ENCODE results near the gene CDK6. TPM values are rescaled to one million over a fixed set of nuclear protein-coding genes. Genes with fewer than 3 reads are reported as not detected.

Gene CDK6
- total and polyA plus RNA-seq, 2 of the 8 experiments (the other 6 are each of a cell fraction or from before 2014, with no cell fraction given), result 5.9 to 18.9 TPM

DNA sequence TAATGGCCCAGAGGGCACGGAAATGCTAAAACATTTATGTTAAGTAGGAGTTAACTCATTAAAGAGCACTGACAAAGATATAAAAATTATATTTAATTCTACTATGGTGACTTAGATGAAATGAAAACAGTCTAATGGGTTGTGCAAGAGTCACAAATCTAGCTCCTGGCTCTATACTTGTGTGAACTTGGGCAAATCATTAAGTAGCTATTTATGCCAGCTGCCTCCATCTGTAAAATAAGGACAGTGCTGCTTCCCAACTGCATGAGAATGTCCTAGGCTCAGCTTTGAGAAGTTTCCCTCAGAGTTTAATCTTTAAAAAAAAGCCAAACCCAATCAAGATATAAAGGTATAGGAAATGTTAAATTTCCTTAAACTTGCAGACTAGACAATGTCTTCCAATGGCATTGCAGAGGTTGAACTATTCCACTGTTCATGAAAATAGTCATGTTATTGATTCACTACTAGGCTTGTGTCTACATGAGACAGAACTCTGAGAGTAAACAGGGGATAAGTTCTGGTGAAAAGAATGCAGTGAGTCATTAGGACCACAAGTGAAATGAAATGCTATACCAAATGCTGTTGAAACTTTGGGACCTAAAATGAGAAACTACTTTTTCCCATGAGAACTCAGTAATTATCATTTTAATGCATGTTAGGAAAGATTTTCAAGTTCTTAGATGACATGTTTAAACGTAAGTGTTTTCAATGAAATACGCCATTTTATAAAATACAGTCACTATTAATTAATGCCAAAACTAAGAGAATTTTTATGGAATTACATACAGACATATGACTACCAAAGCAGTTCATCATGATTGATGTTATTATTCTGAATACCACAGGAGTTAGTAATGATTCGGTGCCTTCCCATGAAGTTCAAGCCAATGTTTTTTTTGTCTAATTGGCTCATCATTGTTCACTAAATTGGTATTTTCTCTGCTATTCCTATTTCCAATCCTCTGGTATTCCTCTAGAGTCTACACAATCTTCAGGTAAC is 84.2 kb downstream of the CDK6 start:
- no peak overlapping the region for H2BK12ac ChIP-seq (ENCODE audit: low read depth, low read length)
- H3K4me3 ChIP-seq (ENCODE audit: extremely low read depth in 1 of 4, insufficient read depth in 2 of 4, low read depth in 3 of 4, low read length in 4 of 4), result no peak overlapping the region
- POLR2A ChIA-PET (ENCODE audit: partially characterized antibody), result no interaction called here
- peaks cover 0 to 17% (median 12%) of the 10 kb centered on the region in 4 experiments; a peak in 6 of 7 replicates for H3K4me1 ChIP-seq (replicated peaks in 1 of 4; ENCODE audit: control insufficient read depth in 3 of 4, insufficient read depth in 4 of 4, low read length in 3 of 4)
- no peak overlapping the region for H3K4me2 ChIP-seq (ENCODE audit: insufficient read depth in 1 of 2, low read depth in 2 of 2, low read length in 2 of 2)
- H2BK5ac ChIP-seq (ENCODE audit: low read depth, low read length), result no peak overlapping the region
- H3K56ac ChIP-seq (replicated peaks; ENCODE audit: insufficient read length, low read depth, low read length), result no peak overlapping the region
- no peaks in the 10 kb centered on the region for H3K36me3 ChIP-seq (ENCODE audit: control insufficient read depth in 2 of 4, insufficient read depth in 4 of 4, low read length in 3 of 4)
- H4K20me1 ChIP-seq (replicated peaks in 1 of 2; ENCODE audit: control insufficient read depth in 1 of 2, insufficient read depth in 2 of 2, low read length in 2 of 2), result no peaks in the 10 kb centered on the region
- DNase-seq (ENCODE audit: low read depth in 1 of 2, low spot score in 2 of 2), result no peak
- no peak overlapping the region for H2AFZ ChIP-seq (ENCODE audit: low read length)
- no peak overlapping the region for H4K91ac ChIP-seq (replicated peaks; ENCODE audit: insufficient read length, low read length)
- H2BK120ac ChIP-seq (replicated peaks; ENCODE audit: low read depth, low read length), result peak overlapping the region; percentile 38
- H2AK5ac ChIP-seq (ENCODE audit: low read depth, low read length), result no peak overlapping the region
- H3K23me2 ChIP-seq (ENCODE audit: low read depth, low read length), result no peaks in the 10 kb centered on the region
- H3K9me3 ChIP-seq (ENCODE audit: insufficient read depth in 2 of 2, low read depth in 1 of 2, low read length in 1 of 2), result no peaks in the 10 kb centered on the region
- H3K14ac ChIP-seq (ENCODE audit: insufficient read length), result no peak overlapping the region
- H3K27me3 ChIP-seq (replicated peaks in 1 of 4; ENCODE audit: control insufficient read depth in 3 of 4, extremely low read depth in 1 of 4, insufficient read depth in 3 of 4, low read length in 3 of 4), result no peaks in the 10 kb centered on the region
- H3K27ac ChIP-seq (ENCODE audit: low read depth, low read length), result no peak overlapping the region
- H3K18ac ChIP-seq (ENCODE audit: extremely low read depth, low read length), result no peak overlapping the region
- FAIRE-seq, result no peak
- H3K4ac ChIP-seq (replicated peaks; ENCODE audit: insufficient read length, low read depth, low read length), result no peak overlapping the region
- no peaks in the 10 kb centered on the region for H3K79me1 ChIP-seq (ENCODE audit: low read depth, low read length)
- H4K5ac ChIP-seq (ENCODE audit: insufficient read length, low read depth, low read length), result no peak overlapping the region
- H2BK15ac ChIP-seq (ENCODE audit: low read length), result no peak overlapping the region
- no peak overlapping the region for H3K9ac ChIP-seq (replicated peaks in 1 of 4; ENCODE audit: extremely low read depth in 1 of 4, low read depth in 3 of 4, low read length in 3 of 4)
- 88% methylated on average over 4 of the region's 4 CpGs; no CpG with 5 or more reads in 1 of the 2 experiments for WGBS, 2 experiments (ENCODE audit: extremely low coverage in 1 of 2, insufficient coverage in 1 of 2, insufficient read length in 1 of 2, insufficient replicate concordance in 2 of 2, low coverage in 1 of 2, low lambda C conversion rate in 2 of 2, missing lambda C conversion rate in 1 of 2)
- H3K23ac ChIP-seq (ENCODE audit: insufficient read length), result no peak overlapping the region
- H3K79me2 ChIP-seq (ENCODE audit: control insufficient read depth in 1 of 2, insufficient read depth in 2 of 2, low read length in 2 of 2), result no peaks in the 10 kb centered on the region
- no peak overlapping the region for H4K8ac ChIP-seq (ENCODE audit: extremely low read depth, insufficient read depth, low read length)
- CTCF ChIA-PET (ENCODE audit: partially characterized antibody), result no interaction called here
- no peak overlapping the region for H2BK20ac ChIP-seq (ENCODE audit: low read length)
- TF ChIP-seq CEBPB (IDR thresholded peaks at IDR 0.05; ENCODE audit: low read depth, low read length), result no peak
- no peak for TF ChIP-seq MAFK (IDR thresholded peaks at IDR 0.05; ENCODE audit: low read depth, low read length)
- TF ChIP-seq NANOG (IDR thresholded peaks at IDR 0.05; ENCODE audit: insufficient read depth, low read depth, low read length, poor library complexity, severe bottlenecking), result no peak
- no peak for TF ChIP-seq RNF2 (IDR thresholded peaks at IDR 0.05; ENCODE audit: borderline replicate concordance, low read depth, low read length, missing control alignments, poor library complexity, severe bottlenecking)
- no peak for TF ChIP-seq GABPA (IDR thresholded peaks at IDR 0.05; ENCODE audit: borderline replicate concordance, insufficient read depth, low read length)
- no peak for TF ChIP-seq ZNF274 (IDR thresholded peaks at IDR 0.05; ENCODE audit: borderline replicate concordance, extremely low read depth, low read length)
- TF ChIP-seq TAF1 (IDR thresholded peaks at IDR 0.05; ENCODE audit: low read depth, low read length), result no peak
- TF ChIP-seq HDAC6 (IDR thresholded peaks at IDR 0.05; ENCODE audit: low read depth, low read length), result no peak
- no peak for TF ChIP-seq ASH2L (IDR thresholded peaks at IDR 0.05; ENCODE audit: low read length)
- TF ChIP-seq SUZ12 (IDR thresholded peaks at IDR 0.05; ENCODE audit: low read length), result no peak
- no peak for TF ChIP-seq SP1 (IDR thresholded peaks at IDR 0.05; ENCODE audit: low read depth, low read length)
- no peak for TF ChIP-seq BCL11A (IDR thresholded peaks at IDR 0.05; ENCODE audit: low read depth in 2 of 2, low read length in 2 of 2)

All from H1 (cell line).